K562 (cell line): ENCODE data around the gene TMEM243. TPM values are rescaled to one million over a fixed set of nuclear protein-coding genes. Genes with fewer than 3 reads are reported as not detected.

ENCODE experiments used
- ATAC-seq: fragments of 200-7000 bp; cut with Tn5 transposase; 3 replicates; pipeline ENCODE4 v1.9.1; 2020; ENCODE audit warnings: moderate library complexity
- BruUV-seq: library from RNA; stranded (reverse); fragments of 400-500 nt; replicated peaks from 2 replicates; lab custom pipeline; 2021; lab: Mats Ljungman, UMichigan
- CTCF ChIA-PET: fragments of 300-600 bp; formaldehyde crosslinking; extraction: SDS; loops from one replicate; lab custom pipeline; 2021; ENCODE audit warnings: low intra/inter-chr PET ratio; lab: Yijun Ruan, JAX
- POLR2A ChIA-PET: fragments of 300-600, 350-650 bp; sonication (Branson Sonifier 250); formaldehyde crosslinking; extraction: SDS; loops from one replicate; lab custom pipeline; 2021; ENCODE audit warnings: antibody characterized with exemption, inconsistent platforms; lab: Yijun Ruan, JAX
- DNase-seq, 4 experiments: peaks; one replicate each; pipeline versions ENCODE4 v3.0.0 to v3.0.0-alpha.2; 2011 to 2018; ENCODE audit warnings: low spot score in 3 of 4, mixed read lengths in 3 of 4; ENCODE audit errors: extremely low read depth in 1 of 4
- FAIRE-seq: peaks from 2 replicates; lab custom pipeline; 2011; peaks lifted over from hg19 to GRCh38; lab: Jason Lieb, UNC
- H2AFZ ChIP-seq: 2 replicates; pipeline ENCODE4 v1.6.0; 2011; ENCODE audit warnings: low read depth, low read length, control low read depth, inconsistent platforms
- H3K27ac ChIP-seq: fragments of 200-600 bp; 3 replicates; pipeline ENCODE4 v1.8.0; 2011; ENCODE audit warnings: low read depth, mild to moderate bottlenecking, control low read depth, inconsistent platforms, low read length, moderate library complexity, mixed read lengths; ENCODE audit errors: extremely low read depth
- H3K27me3 ChIP-seq, 2 experiments: fragments of 300-600 bp in 1 of 2; 2 replicates in 1 of 2; 3 replicates in 1 of 2; pipeline versions ENCODE4 v1.6.0 to v1.8.0; 2011; ENCODE audit warnings: inconsistent platforms in 2 of 2, low read length in 2 of 2, mild to moderate bottlenecking in 1 of 2, mixed read lengths in 1 of 2, moderate library complexity in 1 of 2; ENCODE audit not compliant: control insufficient read depth in 2 of 2, insufficient read depth in 2 of 2
- H3K36me3 ChIP-seq: fragments of 300-600 bp; 3 replicates; pipeline ENCODE4 v1.8.0; 2011; ENCODE audit warnings: mild to moderate bottlenecking, low read length, inconsistent platforms; ENCODE audit not compliant: control insufficient read depth, insufficient read depth
- H3K4me1 ChIP-seq, 2 experiments: fragments of 200-600 bp in 1 of 2; replicated peaks in 1 of 2; 2 replicates in 1 of 2; 3 replicates in 1 of 2; pipeline versions ENCODE4 v1.5.1 to v1.8.0; 2011; ENCODE audit warnings: inconsistent platforms in 2 of 2, low read length in 2 of 2, mild to moderate bottlenecking in 1 of 2, mixed read lengths in 1 of 2, moderate library complexity in 1 of 2; ENCODE audit not compliant: control insufficient read depth in 2 of 2, insufficient read depth in 2 of 2
- H3K4me2 ChIP-seq: 2 replicates; pipeline ENCODE4 v1.6.1; 2011; ENCODE audit warnings: low read length, control low read depth, inconsistent platforms, mixed read lengths; ENCODE audit not compliant: insufficient read depth
- H3K4me3 ChIP-seq: fragments of 200-600 bp; sonication (generic), shearing (Covaris generic); 2 replicates; pipeline ENCODE4 v1.5.1; 2016; ENCODE audit warnings: control low read depth, inconsistent platforms
- H3K79me2 ChIP-seq: fragments of 200-600 bp; 3 replicates; pipeline ENCODE4 v1.8.0; 2011; ENCODE audit warnings: low read length, inconsistent platforms; ENCODE audit not compliant: control insufficient read depth, insufficient read depth
- H3K9ac ChIP-seq, 2 experiments: 2 replicates each; pipeline versions ENCODE4 v1.6.0 to v1.6.1; 2011; ENCODE audit warnings: low read depth in 2 of 2, low read length in 2 of 2, control low read depth in 1 of 2, inconsistent platforms in 1 of 2, mild to moderate bottlenecking in 1 of 2, mixed read lengths in 1 of 2; ENCODE audit not compliant: insufficient read depth in 1 of 2
- H3K9me1 ChIP-seq: one replicate; pipeline ENCODE4 v1.6.0; 2011; ENCODE audit warnings: inconsistent platforms, mild to moderate bottlenecking, low read length, moderate library complexity; ENCODE audit not compliant: control insufficient read depth, insufficient read depth
- H3K9me3 ChIP-seq: replicated peaks from 2 replicates; pipeline ENCODE4 v1.5.1; 2011; ENCODE audit warnings: low read depth, low read length, inconsistent platforms; ENCODE audit not compliant: control insufficient read depth, insufficient read depth
- H4K20me1 ChIP-seq: replicated peaks from 2 replicates; pipeline ENCODE4 v1.6.1; 2011; ENCODE audit warnings: low read length, inconsistent platforms, mixed read lengths; ENCODE audit not compliant: control insufficient read depth, insufficient read depth
- NR3C1 ChIP-seq: sonication (generic); formaldehyde crosslinking; IDR thresholded peaks from 2 replicates; pipeline ENCODE4 v1.8.1; 2022; ENCODE audit warnings: missing genetic modification reagents
- ZFP30 ChIP-seq: fragments of 250-450 bp; sonication (Bioruptor Pico); IDR thresholded peaks from 2 replicates; pipeline ENCODE4 v1.8.0; 2022; ENCODE audit warnings: moderate library complexity, mild to moderate bottlenecking, inconsistent platforms, borderline replicate concordance
- in situ Hi-C: fragments of 300-500 bp; cut with MboI; formaldehyde crosslinking; loops from 4 replicates; pipeline ENCODE4 v1.15.0; 2018; ENCODE audit warnings: inconsistent platforms, mixed read lengths
- intact Hi-C: fragments of 100-400 bp; cut with micrococcal nuclease; formaldehyde crosslinking; loops from 2 replicates; pipeline ENCODE4 v1.14.2; 2022
- polyA plus RNA-seq, 8 experiments: library from polyadenylated mRNA; depleted of rRNA in 4 of 8; stranded (reverse) in 5 of 8; unstranded in 3 of 8; fragments of >200 nt; fragmentation: Nextera tagmentation in 2 of 8; fragmentation: Illumina TruSeq in 1 of 8; extraction: Ambion mirVana in 2 of 8; extraction: Trizol in 1 of 8; gene quantifications; 2 replicates each; pipeline versions ENCODE4 v1.2.1 to v1.2.3, GENCODE V29; 2011 to 2014; ENCODE audit warnings: inconsistent platforms in 1 of 8, missing spikeins in 1 of 8
- total RNA-seq, 7 experiments: library from RNA; depleted of rRNA in 6 of 7; stranded (reverse); fragments of >200 nt in 6 of 7; fragmentation: Illumina TruSeq in 2 of 7; extraction: Trizol in 2 of 7; gene quantifications; 2 replicates each; pipeline versions ENCODE4 v1.2.1 to v1.2.3, GENCODE V29; 2011 to 2021; ENCODE audit warnings: low replicate concordance in 1 of 7
- TF ChIP-seq, protein P1 (sequence below), 2 experiments: IDR thresholded peaks in 1 of 2; conservative IDR thresholded peaks in 1 of 2; 2 replicates each; pipeline ENCODE4 v1.6.1; 2016; ENCODE audit warnings: low read depth in 2 of 2, mild to moderate bottlenecking in 1 of 2, missing compliant biosample characterization in 1 of 2, missing genetic modification characterization in 1 of 2, moderate library complexity in 1 of 2
- TF ChIP-seq, protein P2 (sequence below): sonication (generic); formaldehyde crosslinking; IDR thresholded peaks from 2 replicates; pipeline ENCODE4 v1.8.0; 2022; ENCODE audit warnings: missing genetic modification reagents, mild to moderate bottlenecking, borderline replicate concordance

Gene TMEM243
- total and polyA plus RNA-seq, 9 of the 15 experiments (the other 6 are each of a cell fraction or from before 2014, with no cell fraction given) = 3.9 to 8.6 (median 6.1) TPM

DNA sequence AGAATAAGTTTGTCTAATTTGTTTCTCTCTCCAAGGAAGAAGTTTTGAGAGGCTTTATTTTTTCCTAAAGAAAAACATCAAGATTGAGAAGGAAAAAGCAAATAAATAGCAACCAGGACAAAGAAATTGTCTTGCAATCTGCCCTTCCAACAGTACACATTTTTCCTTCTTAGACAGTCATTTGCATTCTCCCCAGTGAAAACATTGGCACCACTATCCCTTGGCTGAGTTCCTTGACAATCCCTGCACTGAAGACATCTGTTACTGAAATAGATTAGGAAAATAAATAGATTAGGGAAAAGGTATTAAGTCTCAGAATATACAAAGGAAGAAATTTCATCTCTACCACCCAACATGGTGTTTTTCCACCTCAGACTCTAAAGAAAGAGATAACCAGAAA, 12.2 kb upstream of the TMEM243 start:
- TF ChIP-seq, protein P1, sequence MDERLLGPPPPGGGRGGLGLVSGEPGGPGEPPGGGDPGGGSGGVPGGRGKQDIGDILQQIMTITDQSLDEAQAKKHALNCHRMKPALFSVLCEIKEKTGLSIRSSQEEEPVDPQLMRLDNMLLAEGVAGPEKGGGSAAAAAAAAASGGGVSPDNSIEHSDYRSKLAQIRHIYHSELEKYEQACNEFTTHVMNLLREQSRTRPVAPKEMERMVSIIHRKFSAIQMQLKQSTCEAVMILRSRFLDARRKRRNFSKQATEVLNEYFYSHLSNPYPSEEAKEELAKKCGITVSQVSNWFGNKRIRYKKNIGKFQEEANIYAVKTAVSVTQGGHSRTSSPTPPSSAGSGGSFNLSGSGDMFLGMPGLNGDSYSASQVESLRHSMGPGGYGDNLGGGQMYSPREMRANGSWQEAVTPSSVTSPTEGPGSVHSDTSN (CRISPR knock-in tag; IDR thresholded peaks at IDR 0.05; ENCODE audit: low read depth) = no peak
- TF ChIP-seq, protein P1 (tag; conservative IDR thresholded peaks at IDR 0.05; ENCODE audit: low read depth) = no peak
- TF ChIP-seq, protein P2, sequence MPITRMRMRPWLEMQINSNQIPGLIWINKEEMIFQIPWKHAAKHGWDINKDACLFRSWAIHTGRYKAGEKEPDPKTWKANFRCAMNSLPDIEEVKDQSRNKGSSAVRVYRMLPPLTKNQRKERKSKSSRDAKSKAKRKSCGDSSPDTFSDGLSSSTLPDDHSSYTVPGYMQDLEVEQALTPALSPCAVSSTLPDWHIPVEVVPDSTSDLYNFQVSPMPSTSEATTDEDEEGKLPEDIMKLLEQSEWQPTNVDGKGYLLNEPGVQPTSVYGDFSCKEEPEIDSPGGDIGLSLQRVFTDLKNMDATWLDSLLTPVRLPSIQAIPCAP (CRISPR knock-in tag) = no peak
- TF ChIP-seq ZFP30 (CRISPR knock-in tag) (no peak), NR3C1 (CRISPR knock-in tag) (no peak)
- TF ChIP-seq, all 486 proteins: peak for 0
- POLR2A ChIA-PET = interaction anchor here (1.6 kb wide), 1 partner anchor 10 kb away, joined by 12 read pairs; no protein-coding TSS in a partner anchor
- intact Hi-C loops = loop anchor here (10.0 kb wide), 1 partner anchor 407 kb away; no protein-coding TSS in a partner anchor

More for the DNA sequence above, 12.2 kb upstream of the TMEM243 start:
- Histone ChIP-seq H3K27ac (no peak overlapping the region), H3K79me2 (no peaks in the 10 kb centered on the region), H3K4me2 (no peak overlapping the region), H3K9me3 (no peaks in the 10 kb centered on the region), H4K20me1 (no peaks in the 10 kb centered on the region), H3K36me3 (no peaks in the 10 kb centered on the region), H3K27me3 (peaks cover 7 to 17% of the 10 kb centered on the region in 2 experiments; a peak in 4 of 5 replicates), H2AFZ (no peak overlapping the region), H3K9ac (no peak overlapping the region), H3K9me1 (no peaks in the 10 kb centered on the region), H3K4me3 (no peak overlapping the region), H3K4me1 (no peaks in the 10 kb centered on the region)
- no TSS peak for BruUV-seq
- FAIRE-seq (no peak), DNase-seq (no peak), ATAC-seq (no peak)
- CTCF ChIA-PET = no interaction called here
- in situ Hi-C loops = loop anchor here (5.0 kb wide), 1 partner anchor 299 kb away; no protein-coding TSS in a partner anchor
